Choroid plexus epithelial cell (primary cell): Measurements from ENCODE around the gene PID1.

Source experiments
- DNase-seq: peaks from one replicate; pipeline ENCODE4 v3.0.0-alpha.2; 2010; ENCODE audit warnings: low read depth
- H3K4me3 ChIP-seq: 2 replicates; pipeline ENCODE4 v1.5.1; 2011; ENCODE audit warnings: low read depth, mild to moderate bottlenecking, control low read depth, low read length, moderate library complexity
- CTCF ChIP-seq: conservative IDR thresholded peaks from 2 replicates; pipeline ENCODE4 v1.5.1; 2011; ENCODE audit warnings: low read depth, mild to moderate bottlenecking, control low read depth, inconsistent platforms, low read length, moderate library complexity

The PID1 gene

GRCh38 chr2:229088966-229089700 lies 182.0 kb downstream of the PID1 start:
- H3K4me3 ChIP-seq, result no peak overlapping the region
- TF ChIP-seq CTCF, result no peak

GRCh38 chr2:229088517-229088913 lies 182.6 kb downstream of the PID1 start:
- no peak for TF ChIP-seq CTCF
- no peak overlapping the region for H3K4me3 ChIP-seq
- DNase-seq, result no peak

More at GRCh38 chr2:229088966-229089700, 182.0 kb downstream of the PID1 start:
- no peak for DNase-seq

GRCh38 chr2:229087843-229088516 lies 183.1 kb downstream of the PID1 start:
- no peak overlapping the region for H3K4me3 ChIP-seq
- no peak for TF ChIP-seq CTCF
- peak; percentile 50 for DNase-seq

GRCh38 chr2:229087267-229087666 lies 183.8 kb downstream of the PID1 start:
- no peak for TF ChIP-seq CTCF
- no peak overlapping the region for H3K4me3 ChIP-seq
- no peak for DNase-seq

- no peak for DNase-seq
- no peak overlapping the region for H3K4me3 ChIP-seq
- TF ChIP-seq CTCF, result no peak
Observed at GRCh38 chr2:229085439-229085838, 185.6 kb downstream of the PID1 start.

- peak; percentile 12 for DNase-seq
- no peak for TF ChIP-seq CTCF
- H3K4me3 ChIP-seq, result no peak overlapping the region
Observed at GRCh38 chr2:229084447-229084846, 186.6 kb downstream of the PID1 start.
